ENCODE data around the gene COLEC11. TPM values are rescaled to one million over a fixed set of nuclear protein-coding genes. Genes with fewer than 3 reads are reported as not detected.
"Not testable (repeated sequence)": the region's sequence is repeated elsewhere in the genome, so short reads cannot be mapped to it uniquely, and the experiment has no call there.

Gene COLEC11
- total RNA-seq, 2 experiments from 2014 or later = 0.23 to 0.32 TPM

- CTCF ChIA-PET = interaction anchor here (1.1 kb wide), 1 partner anchor 232 kb away, joined by 3 read pairs; no protein-coding TSS in a partner anchor
- Mint-ChIP-seq H3K4me1 (peaks cover 28% of the 10 kb centered on the region), H3K27me3 (no peaks in the 10 kb centered on the region), H3K27ac (no peak overlapping the region), H3K4me3 (no peak overlapping the region), H3K9me3 (ENCODE audit: low read depth) (no peaks in the 10 kb centered on the region), H3K36me3 (no peaks in the 10 kb centered on the region)
- no peak for DNase-seq
- no peak for ATAC-seq
These were observed 61.2 kb downstream of the COLEC11 start for GRCh38 chr2:3655871-3656761.

DNA sequence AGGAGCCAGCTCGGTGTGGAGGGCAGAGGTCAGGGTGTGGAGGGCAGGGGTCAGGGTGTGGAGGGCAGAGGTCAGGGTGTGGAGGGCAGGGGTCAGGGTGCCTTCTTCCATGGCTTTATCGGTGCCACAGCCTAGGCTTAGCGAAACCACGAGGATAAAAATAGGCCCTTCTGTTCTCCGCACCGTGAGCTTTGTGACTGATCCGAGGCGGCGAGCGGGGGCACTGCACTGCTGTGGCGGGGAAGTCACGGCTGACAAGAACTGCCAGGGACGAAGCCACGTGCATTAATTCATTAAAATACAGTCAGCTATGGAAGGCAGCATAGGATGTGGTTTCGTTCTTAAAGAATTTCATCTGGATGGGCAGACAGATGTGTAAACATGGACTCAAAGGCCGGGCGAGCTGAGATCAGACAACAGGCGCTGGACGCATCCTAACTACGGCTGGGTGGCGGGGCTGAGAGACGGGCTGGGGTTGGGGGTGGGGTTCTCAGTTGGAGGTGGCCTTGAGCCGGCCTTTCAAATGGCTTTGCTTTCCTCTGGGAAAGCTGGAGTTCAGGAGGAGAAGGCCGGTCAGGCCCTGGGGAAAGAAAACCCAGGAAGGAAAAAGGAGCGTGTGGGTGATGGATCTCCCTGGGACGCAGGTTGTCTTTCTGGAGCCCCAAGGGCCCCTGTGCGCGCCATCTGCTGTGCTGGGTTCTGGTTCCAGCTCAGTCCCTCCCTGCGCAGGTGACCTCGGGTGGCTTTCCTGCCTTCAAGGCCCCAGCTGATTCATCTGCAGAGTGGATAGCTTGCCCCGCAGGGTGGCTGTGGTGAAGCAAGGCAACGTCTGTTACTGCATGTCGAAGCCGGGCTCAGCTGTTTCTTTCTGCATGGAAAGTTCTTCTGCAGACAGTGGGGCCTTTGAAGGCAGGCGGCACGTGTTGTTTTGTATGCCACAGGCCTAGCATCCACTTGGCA is 62.1 kb downstream of the COLEC11 start:
- ATAC-seq = no peak
- Mint-ChIP-seq H3K4me1 (peaks cover 21% of the 10 kb centered on the region), H3K36me3 (no peaks in the 10 kb centered on the region), H3K27ac (no peak overlapping the region), H3K9me3 (ENCODE audit: low read depth) (no peaks in the 10 kb centered on the region), H3K27me3 (no peaks in the 10 kb centered on the region), H3K4me3 (no peak overlapping the region)
- CTCF ChIA-PET = no interaction called here
- DNase-seq = no peak

DNA sequence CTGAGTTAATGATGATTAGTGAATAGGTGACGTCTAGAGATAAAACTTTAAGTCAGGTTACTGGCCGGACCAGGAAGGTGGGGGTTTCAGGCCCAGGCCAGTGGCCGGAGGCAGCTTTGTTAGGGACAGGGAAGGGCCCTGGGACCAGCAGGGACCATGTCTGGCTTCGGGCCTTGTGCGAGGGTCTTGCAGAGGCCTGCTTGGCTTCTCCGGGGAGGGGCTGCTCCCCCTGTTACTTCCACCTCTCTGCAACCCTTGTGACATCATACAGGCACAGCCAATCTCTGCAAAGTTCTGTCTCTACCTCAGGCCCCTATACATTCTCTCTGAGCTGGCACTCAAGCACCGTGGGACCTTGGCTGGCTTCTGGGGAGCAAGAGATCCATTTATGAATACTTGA is 63.0 kb downstream of the COLEC11 start, which contains the start of gene ALLC:
Gene ALLC, plus strand, starts transcription at position 320 of the 400 bp plus-strand sequence. CDS start 12,958 bp downstream, outside the sequence.
- no peaks in the 10 kb centered on the region for H3K27me3 Mint-ChIP-seq
- no peaks in the 10 kb centered on the region for H3K9me3 Mint-ChIP-seq (ENCODE audit: low read depth)
- H3K4me3 Mint-ChIP-seq = no peak within 1 kb of the TSS
- DNase-seq = no peak
- no peak for ATAC-seq
- H3K36me3 Mint-ChIP-seq = no peaks in the 10 kb centered on the region
- CTCF ChIA-PET = no interaction called here
- H3K4me1 Mint-ChIP-seq = peaks cover 17% of the 10 kb centered on the region
- H3K27ac Mint-ChIP-seq = no peak within 1 kb of the TSS

DNA sequence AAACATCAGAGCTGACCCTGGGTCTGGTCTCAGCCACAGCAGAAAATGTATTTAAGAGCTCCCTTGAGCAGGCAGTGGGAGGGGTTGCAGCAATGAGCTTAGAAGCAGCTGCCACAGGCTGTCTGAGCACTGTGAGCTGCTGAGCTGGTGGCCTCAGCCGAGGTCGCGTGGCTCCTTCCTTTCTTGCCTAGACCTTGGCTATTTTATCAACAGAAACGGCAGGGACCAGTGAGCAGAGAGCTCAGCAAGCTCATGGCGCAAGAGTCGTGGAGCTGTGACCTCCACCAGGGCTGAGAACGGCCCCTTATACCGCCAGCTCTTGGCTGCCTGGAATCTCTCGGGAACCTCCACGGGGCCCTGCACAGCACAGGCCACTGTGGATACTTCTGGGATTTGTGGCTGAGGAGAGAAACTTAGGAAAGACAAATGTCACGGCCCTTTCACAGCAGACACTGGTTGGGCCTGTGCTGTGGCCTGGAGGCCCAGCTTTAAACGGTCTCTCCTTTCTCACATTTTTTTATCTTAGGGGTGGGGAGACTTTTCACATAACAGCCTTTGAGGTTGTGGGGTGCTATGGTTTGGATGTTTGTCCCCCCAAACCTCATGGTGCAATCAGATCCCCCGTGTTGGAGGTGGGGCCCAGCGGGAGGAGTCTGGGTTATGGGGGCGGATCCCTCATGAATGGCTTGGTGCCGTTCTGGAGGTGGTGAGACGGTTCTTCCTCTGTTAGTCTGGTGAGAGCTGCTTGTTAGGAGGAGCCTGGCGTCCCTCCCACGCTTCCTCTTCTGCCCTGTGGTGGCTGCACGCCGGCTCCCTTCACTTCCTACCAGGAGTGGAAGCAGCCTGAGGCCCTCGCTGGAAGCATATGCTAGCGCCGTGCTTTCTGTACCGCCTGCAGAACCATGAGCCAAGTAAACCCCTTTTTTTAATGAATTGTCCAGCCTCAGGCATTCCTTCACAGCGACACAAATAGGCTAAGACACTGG is 64.8 kb downstream of the COLEC11 start:
- no peak overlapping the region for H3K4me3 Mint-ChIP-seq
- ATAC-seq (no peak), DNase-seq (no peak)
- no peaks in the 10 kb centered on the region for H3K27me3 Mint-ChIP-seq
- peaks cover 17% of the 10 kb centered on the region for H3K4me1 Mint-ChIP-seq
- H3K9me3 Mint-ChIP-seq (ENCODE audit: low read depth) = no peaks in the 10 kb centered on the region
- no peaks in the 10 kb centered on the region for H3K36me3 Mint-ChIP-seq
- peak overlapping the region; percentile 42 for H3K27ac Mint-ChIP-seq
- CTCF ChIA-PET = no interaction called here

DNA sequence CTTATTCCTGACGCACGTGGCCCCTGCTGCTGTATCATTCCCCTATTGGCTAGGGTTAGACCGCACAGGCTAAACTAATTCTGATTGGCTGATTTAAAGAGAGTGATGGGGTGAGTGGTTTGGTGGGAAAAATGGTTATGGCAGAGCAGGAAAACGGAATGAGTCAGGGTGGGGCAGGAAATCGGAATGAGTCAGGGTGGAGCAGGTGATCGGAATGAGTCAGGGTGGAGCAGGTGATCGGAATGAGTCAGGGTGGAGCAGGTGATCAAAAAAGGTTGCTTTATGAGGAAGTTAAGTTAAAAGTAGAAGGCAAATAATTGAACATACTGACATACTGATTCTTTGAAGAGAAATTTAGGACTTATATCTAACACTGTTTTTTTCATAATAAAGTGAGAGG is 65.7 kb downstream of the COLEC11 start:
- CTCF ChIA-PET = interaction anchor here (1.9 kb wide), 1 partner anchor 9 kb away, joined by 7 read pairs; no protein-coding TSS in a partner anchor
- H3K36me3 Mint-ChIP-seq; ATAC-seq; H3K9me3 Mint-ChIP-seq (ENCODE audit: low read depth); H3K27me3 Mint-ChIP-seq; H3K4me3 Mint-ChIP-seq: not testable (repeated sequence)
- Mint-ChIP-seq H3K4me1 (peaks cover 17% of the 10 kb centered on the region), H3K27ac (peak overlapping the region; percentile 30)
- peak; percentile 51 for DNase-seq

DNA sequence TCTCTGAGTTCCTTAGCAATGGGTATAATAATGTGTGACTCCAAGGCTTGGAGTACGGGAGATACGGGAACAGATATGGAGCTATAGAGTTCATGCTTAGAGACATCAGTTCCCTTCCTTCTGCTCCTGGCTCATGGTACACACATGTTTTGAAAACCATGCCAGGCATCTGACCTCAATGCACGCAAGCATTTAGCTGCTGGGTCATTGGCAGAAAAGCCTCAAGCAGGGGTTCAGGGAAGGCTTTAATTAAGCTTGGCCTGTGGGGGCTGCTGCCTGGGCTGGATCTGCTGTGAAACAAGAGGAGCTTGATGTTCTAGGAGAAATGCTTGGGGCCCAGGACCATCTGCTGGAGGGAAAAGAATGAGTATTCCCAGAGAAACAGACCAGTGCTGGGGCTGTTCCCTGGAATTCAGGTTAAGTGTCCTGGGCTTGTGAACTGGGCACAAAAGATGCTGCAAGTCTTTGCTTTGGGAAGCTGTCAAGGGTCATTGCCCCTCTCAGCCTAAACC is 66.3 kb downstream of the COLEC11 start:
- CTCF ChIA-PET = interaction anchor here (1.9 kb wide), 1 partner anchor 9 kb away, joined by 7 read pairs; no protein-coding TSS in a partner anchor

GRCh38 chr2:3662239-3662638 is 67.3 kb downstream of the COLEC11 start:
- Mint-ChIP-seq H3K27me3 (no peaks in the 10 kb centered on the region), H3K27ac (peak overlapping the region; percentile 11), H3K4me1 (peaks cover 17% of the 10 kb centered on the region), H3K36me3 (no peaks in the 10 kb centered on the region), H3K9me3 (ENCODE audit: low read depth) (no peaks in the 10 kb centered on the region), H3K4me3 (no peak overlapping the region)
- ATAC-seq = no peak
- no peak for DNase-seq
- CTCF ChIA-PET = interaction anchor here (1.9 kb wide), 1 partner anchor 10 kb away, joined by 7 read pairs; no protein-coding TSS in a partner anchor

More for the DNA sequence above, 66.3 kb downstream of the COLEC11 start:
- ATAC-seq = no peak
- H3K4me3 Mint-ChIP-seq = no peak overlapping the region
- H3K27me3 Mint-ChIP-seq = no peaks in the 10 kb centered on the region
- DNase-seq = no peak
- no peak overlapping the region for H3K27ac Mint-ChIP-seq
- H3K36me3 Mint-ChIP-seq = no peaks in the 10 kb centered on the region
- H3K4me1 Mint-ChIP-seq = peaks cover 17% of the 10 kb centered on the region
- no peaks in the 10 kb centered on the region for H3K9me3 Mint-ChIP-seq (ENCODE audit: low read depth)

DNA sequence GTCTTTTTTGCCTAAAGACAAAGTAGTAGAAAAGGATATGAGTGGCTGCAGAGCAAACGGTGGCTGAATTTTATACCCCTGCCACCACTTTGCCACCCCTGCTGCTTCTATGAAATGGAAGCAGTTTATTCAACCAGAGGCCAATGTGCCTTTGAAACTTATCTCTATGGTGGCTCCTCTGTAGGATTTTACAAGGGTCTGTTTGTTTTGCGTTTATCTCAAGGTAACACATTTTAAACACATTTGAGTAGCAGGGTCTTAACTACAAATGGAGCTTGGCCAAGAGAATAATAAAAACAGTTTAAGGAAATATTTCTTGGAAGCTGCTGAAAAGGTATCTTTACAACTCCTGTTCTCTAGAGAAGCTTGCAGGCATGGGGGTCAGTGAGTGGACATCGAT is 69.2 kb downstream of the COLEC11 start:
- CTCF ChIA-PET = interaction anchor here (1.5 kb wide), 1 partner anchor 12 kb away, joined by 4 read pairs; no protein-coding TSS in a partner anchor
- H3K4me3 Mint-ChIP-seq = no peak overlapping the region

DNA sequence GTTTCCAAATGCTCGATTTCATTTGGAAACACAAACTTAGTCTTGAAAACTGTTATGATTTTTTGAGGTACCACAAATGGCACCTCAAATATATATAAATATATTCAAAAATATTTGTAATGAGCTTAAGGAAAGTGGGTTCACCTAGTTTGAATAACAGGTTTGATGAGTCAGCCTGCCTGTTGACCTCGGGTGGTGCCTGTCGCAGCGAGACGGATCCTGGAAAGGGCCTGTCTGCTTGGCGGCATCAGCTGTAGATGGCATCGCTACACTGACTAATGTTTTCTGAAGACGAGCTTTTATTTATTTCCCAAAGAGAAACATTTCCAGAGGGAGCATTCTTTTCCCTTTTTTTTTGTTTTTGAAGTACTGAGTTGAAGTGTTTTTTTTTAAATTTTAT is 70.0 kb downstream of the COLEC11 start:
- no peak overlapping the region for H3K27ac Mint-ChIP-seq
- no peaks in the 10 kb centered on the region for H3K36me3 Mint-ChIP-seq
- DNase-seq (peak; percentile 35), ATAC-seq (no peak)
- no peaks in the 10 kb centered on the region for H3K27me3 Mint-ChIP-seq
- H3K4me1 Mint-ChIP-seq = peaks cover 9% of the 10 kb centered on the region
- no peaks in the 10 kb centered on the region for H3K9me3 Mint-ChIP-seq (ENCODE audit: low read depth)
- H3K4me3 Mint-ChIP-seq = no peak overlapping the region
- CTCF ChIA-PET = interaction anchor here (0.7 to 1.5 kb wide), 2 partner anchors 13 to 1219 kb away, joined by 3 to 4 read pairs; no protein-coding TSS in a partner anchor

More for the DNA sequence above, 69.2 kb downstream of the COLEC11 start:
- no peaks in the 10 kb centered on the region for H3K27me3 Mint-ChIP-seq
- no peaks in the 10 kb centered on the region for H3K36me3 Mint-ChIP-seq
- no peaks in the 10 kb centered on the region for H3K9me3 Mint-ChIP-seq (ENCODE audit: low read depth)
- DNase-seq (no peak), ATAC-seq (no peak)
- no peak overlapping the region for H3K27ac Mint-ChIP-seq
- peaks cover 16% of the 10 kb centered on the region for H3K4me1 Mint-ChIP-seq

GRCh38 chr2:3665886-3666612 is 71.1 kb downstream of the COLEC11 start:
- Mint-ChIP-seq H3K4me1 (no peaks in the 10 kb centered on the region), H3K4me3 (no peak overlapping the region), H3K36me3 (no peaks in the 10 kb centered on the region), H3K9me3 (ENCODE audit: low read depth) (no peaks in the 10 kb centered on the region), H3K27ac (no peak overlapping the region), H3K27me3 (no peaks in the 10 kb centered on the region)
- CTCF ChIA-PET = interaction anchor here (1.5 kb wide), 1 partner anchor 14 kb away, joined by 4 read pairs; no protein-coding TSS in a partner anchor
- ATAC-seq = no peak
- no peak for DNase-seq

DNA sequence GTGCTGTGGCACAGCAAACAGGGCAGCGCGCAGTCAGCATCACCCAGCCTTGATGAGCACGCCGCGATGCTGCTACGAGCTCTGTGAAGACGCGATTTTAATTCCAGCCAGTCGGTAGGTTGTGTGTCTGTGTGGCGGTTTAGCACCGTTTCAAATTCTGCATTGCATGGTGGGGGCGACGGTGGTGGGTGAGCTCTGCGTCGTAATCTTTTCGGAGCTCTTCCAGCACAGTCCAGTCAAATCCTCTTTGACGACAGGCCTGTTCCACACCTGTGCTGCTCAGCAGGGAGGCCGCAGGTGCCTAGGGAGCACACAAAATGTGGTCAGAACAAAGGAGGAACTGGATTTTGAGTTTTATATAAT is 71.7 kb downstream of the COLEC11 start:
- H3K27me3 Mint-ChIP-seq = no peaks in the 10 kb centered on the region
- no peaks in the 10 kb centered on the region for H3K9me3 Mint-ChIP-seq (ENCODE audit: low read depth)
- H3K36me3 Mint-ChIP-seq = no peaks in the 10 kb centered on the region
- no peak overlapping the region for H3K4me3 Mint-ChIP-seq
- no peaks in the 10 kb centered on the region for H3K4me1 Mint-ChIP-seq
- CTCF ChIA-PET = no interaction called here
- no peak overlapping the region for H3K27ac Mint-ChIP-seq
- ATAC-seq = no peak
- no peak for DNase-seq

Data from activated CD8-positive, alpha-beta memory T cell treated with anti-CD3 and anti-CD28 coated beads, Interleukin-2, amount 10 ng/mL, durations not matched to agents 7 days and 5 days (primary cell).